ENCODE results near the gene RNFT1.
A peak's percentile ranks its signal among the peaks of the same experiment; 100 is the strongest.
"Not testable (repeated sequence)": the region's sequence is repeated elsewhere in the genome, so short reads cannot be mapped to it uniquely, and the experiment has no call there.

The RNFT1 gene

GRCh38 chr17:59964482-59965328 lies at the start of gene RNFT1:
RNFT1 (minus strand) TSS chr17:59964740; CDS start chr17:59964663, 77 bp downstream.
- DNase-seq = peak; percentile 89
- in situ Hi-C loops (cut with HindIII; ENCODE audit: low pct_ligation_motif_present, low pct_unique_long_range_greater_than_20kb, low sequenced_read_pairs) = no loop called here

- DNase-seq; in situ Hi-C loops (cut with HindIII; ENCODE audit: low pct_ligation_motif_present, low pct_unique_long_range_greater_than_20kb, low sequenced_read_pairs): not testable (repeated sequence)
These were observed 44.8 kb upstream of the RNFT1 start for GRCh38 chr17:60009326-60009725.

GRCh38 chr17:60008377-60008776 lies 43.8 kb upstream of the RNFT1 start:
- DNase-seq; in situ Hi-C loops (cut with HindIII; ENCODE audit: low pct_ligation_motif_present, low pct_unique_long_range_greater_than_20kb, low sequenced_read_pairs): not testable (repeated sequence)

- in situ Hi-C loops (cut with HindIII; ENCODE audit: low pct_ligation_motif_present, low pct_unique_long_range_greater_than_20kb, low sequenced_read_pairs) = no loop called here
- no peak for DNase-seq
These were observed 41.6 kb upstream of the RNFT1 start for GRCh38 chr17:60006160-60006559.

- in situ Hi-C loops (cut with HindIII; ENCODE audit: low pct_ligation_motif_present, low pct_unique_long_range_greater_than_20kb, low sequenced_read_pairs); DNase-seq: not testable (repeated sequence)
These were observed 40.0 kb upstream of the RNFT1 start for GRCh38 chr17:60004561-60004960.

- DNase-seq; in situ Hi-C loops (cut with HindIII; ENCODE audit: low pct_ligation_motif_present, low pct_unique_long_range_greater_than_20kb, low sequenced_read_pairs): not testable (repeated sequence)
These were observed 37.9 kb upstream of the RNFT1 start for GRCh38 chr17:60002405-60002804.

GRCh38 chr17:59996608-59997007 lies 32.1 kb upstream of the RNFT1 start:
- in situ Hi-C loops (cut with HindIII; ENCODE audit: low pct_ligation_motif_present, low pct_unique_long_range_greater_than_20kb, low sequenced_read_pairs); DNase-seq: not testable (repeated sequence)

- in situ Hi-C loops (cut with HindIII; ENCODE audit: low pct_ligation_motif_present, low pct_unique_long_range_greater_than_20kb, low sequenced_read_pairs); DNase-seq: not testable (repeated sequence)
These were observed 10.6 kb upstream of the RNFT1 start for GRCh38 chr17:59975166-59975565.

GRCh38 chr17:59973483-59973882 lies 8.9 kb upstream of the RNFT1 start:
- in situ Hi-C loops (cut with HindIII; ENCODE audit: low pct_ligation_motif_present, low pct_unique_long_range_greater_than_20kb, low sequenced_read_pairs); DNase-seq: not testable (repeated sequence)

GRCh38 chr17:59972778-59973177 lies 8.2 kb upstream of the RNFT1 start:
- no peak for DNase-seq
- in situ Hi-C loops (cut with HindIII; ENCODE audit: low pct_ligation_motif_present, low pct_unique_long_range_greater_than_20kb, low sequenced_read_pairs) = no loop called here

GRCh38 chr17:59971771-59972170 lies 7.2 kb upstream of the RNFT1 start:
- DNase-seq; in situ Hi-C loops (cut with HindIII; ENCODE audit: low pct_ligation_motif_present, low pct_unique_long_range_greater_than_20kb, low sequenced_read_pairs): not testable (repeated sequence)

- DNase-seq = peak; percentile 61
- in situ Hi-C loops (cut with HindIII; ENCODE audit: low pct_ligation_motif_present, low pct_unique_long_range_greater_than_20kb, low sequenced_read_pairs) = no loop called here
These were observed 630 bp downstream of the RNFT1 start for GRCh38 chr17:59963738-59964481.

- DNase-seq = no peak
- in situ Hi-C loops (cut with HindIII; ENCODE audit: low pct_ligation_motif_present, low pct_unique_long_range_greater_than_20kb, low sequenced_read_pairs) = no loop called here
These were observed 1.7 kb downstream of the RNFT1 start for GRCh38 chr17:59962739-59963318.

GRCh38 chr17:59959574-59959973 lies 5.0 kb downstream of the RNFT1 start:
- DNase-seq; in situ Hi-C loops (cut with HindIII; ENCODE audit: low pct_ligation_motif_present, low pct_unique_long_range_greater_than_20kb, low sequenced_read_pairs): not testable (repeated sequence)

GRCh38 chr17:59954856-59955255 lies 9.7 kb downstream of the RNFT1 start:
- no peak for DNase-seq
- in situ Hi-C loops (cut with HindIII; ENCODE audit: low pct_ligation_motif_present, low pct_unique_long_range_greater_than_20kb, low sequenced_read_pairs) = no loop called here

- DNase-seq = no peak
- in situ Hi-C loops (cut with HindIII; ENCODE audit: low pct_ligation_motif_present, low pct_unique_long_range_greater_than_20kb, low sequenced_read_pairs) = no loop called here
These were observed 14.5 kb downstream of the RNFT1 start for GRCh38 chr17:59950049-59950448.

GRCh38 chr17:59947310-59947709 lies 17.2 kb downstream of the RNFT1 start:
- in situ Hi-C loops (cut with HindIII; ENCODE audit: low pct_ligation_motif_present, low pct_unique_long_range_greater_than_20kb, low sequenced_read_pairs) = not testable (repeated sequence)

GRCh38 chr17:59946433-59946832 lies 18.1 kb downstream of the RNFT1 start:
- DNase-seq; in situ Hi-C loops (cut with HindIII; ENCODE audit: low pct_ligation_motif_present, low pct_unique_long_range_greater_than_20kb, low sequenced_read_pairs): not testable (repeated sequence)

More at GRCh38 chr17:59947310-59947709, 17.2 kb downstream of the RNFT1 start:
- DNase-seq = not testable (repeated sequence)

GRCh38 chr17:59941131-59941530 lies 23.4 kb downstream of the RNFT1 start:
- DNase-seq = no peak
- in situ Hi-C loops (cut with HindIII; ENCODE audit: low pct_ligation_motif_present, low pct_unique_long_range_greater_than_20kb, low sequenced_read_pairs) = no loop called here
